GM12892 (cell line): ENCODE results near the gene OTUD6A.

Source experiments
- POLR2A ChIP-seq: IDR thresholded peaks from 2 replicates; pipeline ENCODE4 v1.6.1; 2011; ENCODE audit warnings: low read depth, low read length, control low read depth
- POLR2AphosphoS5 ChIP-seq: IDR thresholded peaks from 2 replicates; pipeline ENCODE4 v1.6.1; 2011; ENCODE audit warnings: low read depth, low read length, control low read depth
- TAF1 ChIP-seq: IDR thresholded peaks from 2 replicates; pipeline ENCODE4 v1.6.1; 2011; ENCODE audit warnings: low read depth, mild to moderate bottlenecking, control low read depth, low read length, borderline replicate concordance

DNA sequence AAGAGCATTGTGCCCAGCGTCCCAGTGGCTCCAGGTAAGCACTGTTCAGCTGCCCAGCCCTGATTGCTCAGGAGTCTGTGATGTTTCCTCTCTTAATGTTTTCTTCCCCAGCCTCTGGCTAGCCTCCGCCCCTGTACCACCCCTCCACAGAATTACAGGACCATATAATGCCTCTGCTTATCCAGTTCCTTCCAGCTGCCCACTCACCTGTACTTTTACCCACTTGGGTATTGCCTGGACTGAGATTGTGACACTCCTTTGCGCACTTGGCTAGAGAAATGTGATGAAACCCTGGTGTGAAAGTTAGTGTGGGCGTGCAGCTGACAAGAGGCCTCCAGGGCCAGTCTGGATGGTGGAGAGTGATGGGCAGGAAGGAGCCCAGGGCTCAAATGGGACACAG, 12.3 kb upstream of the OTUD6A start, which contains the start of gene AWAT2:
- TF ChIP-seq POLR2A (no peak), TAF1 (no peak), POLR2AphosphoS5 (no peak)
